Measurements from ENCODE around the gene ZNF385A. TPM values are rescaled to one million over a fixed set of nuclear protein-coding genes. Genes with fewer than 3 reads are reported as not detected.
A peak's percentile ranks its signal among the peaks of the same experiment; 100 is the strongest.

The ZNF385A gene
- total and polyA plus RNA-seq, 9 of the 15 experiments (the other 6 are each of a cell fraction or from before 2014, with no cell fraction given) = 1.0 to 111 (median 7.7) TPM

DNA sequence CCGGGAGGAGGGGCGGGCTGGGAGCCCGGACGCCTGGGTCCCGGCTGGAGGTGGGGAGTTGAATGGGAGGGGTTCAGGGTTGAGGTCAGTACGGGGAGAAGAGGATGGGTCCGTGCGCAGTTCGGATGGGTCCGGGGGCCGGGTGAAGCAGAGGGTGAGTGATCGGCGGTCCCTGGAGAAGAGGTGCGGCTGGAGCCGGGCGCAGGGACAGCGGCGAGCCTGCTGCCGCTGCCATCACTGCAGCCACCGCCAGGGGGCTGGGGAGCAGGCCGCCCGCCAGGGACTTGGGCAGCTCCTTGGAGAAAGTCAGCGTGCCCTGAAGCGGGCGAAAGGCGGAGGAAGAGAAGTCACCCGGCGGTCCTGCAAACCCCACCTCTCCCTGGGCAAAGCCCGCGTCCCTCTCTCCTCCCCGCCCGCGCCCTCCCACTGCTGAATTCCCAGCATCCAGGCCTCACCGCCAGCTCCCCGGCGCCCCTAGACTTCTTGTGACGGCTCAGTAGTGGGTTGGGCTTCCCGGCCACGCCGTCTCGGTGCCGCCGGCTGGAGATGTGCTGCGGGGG lies 14.3 kb downstream of the ZNF385A start (continued):
- TF ChIP-seq, protein P1, sequence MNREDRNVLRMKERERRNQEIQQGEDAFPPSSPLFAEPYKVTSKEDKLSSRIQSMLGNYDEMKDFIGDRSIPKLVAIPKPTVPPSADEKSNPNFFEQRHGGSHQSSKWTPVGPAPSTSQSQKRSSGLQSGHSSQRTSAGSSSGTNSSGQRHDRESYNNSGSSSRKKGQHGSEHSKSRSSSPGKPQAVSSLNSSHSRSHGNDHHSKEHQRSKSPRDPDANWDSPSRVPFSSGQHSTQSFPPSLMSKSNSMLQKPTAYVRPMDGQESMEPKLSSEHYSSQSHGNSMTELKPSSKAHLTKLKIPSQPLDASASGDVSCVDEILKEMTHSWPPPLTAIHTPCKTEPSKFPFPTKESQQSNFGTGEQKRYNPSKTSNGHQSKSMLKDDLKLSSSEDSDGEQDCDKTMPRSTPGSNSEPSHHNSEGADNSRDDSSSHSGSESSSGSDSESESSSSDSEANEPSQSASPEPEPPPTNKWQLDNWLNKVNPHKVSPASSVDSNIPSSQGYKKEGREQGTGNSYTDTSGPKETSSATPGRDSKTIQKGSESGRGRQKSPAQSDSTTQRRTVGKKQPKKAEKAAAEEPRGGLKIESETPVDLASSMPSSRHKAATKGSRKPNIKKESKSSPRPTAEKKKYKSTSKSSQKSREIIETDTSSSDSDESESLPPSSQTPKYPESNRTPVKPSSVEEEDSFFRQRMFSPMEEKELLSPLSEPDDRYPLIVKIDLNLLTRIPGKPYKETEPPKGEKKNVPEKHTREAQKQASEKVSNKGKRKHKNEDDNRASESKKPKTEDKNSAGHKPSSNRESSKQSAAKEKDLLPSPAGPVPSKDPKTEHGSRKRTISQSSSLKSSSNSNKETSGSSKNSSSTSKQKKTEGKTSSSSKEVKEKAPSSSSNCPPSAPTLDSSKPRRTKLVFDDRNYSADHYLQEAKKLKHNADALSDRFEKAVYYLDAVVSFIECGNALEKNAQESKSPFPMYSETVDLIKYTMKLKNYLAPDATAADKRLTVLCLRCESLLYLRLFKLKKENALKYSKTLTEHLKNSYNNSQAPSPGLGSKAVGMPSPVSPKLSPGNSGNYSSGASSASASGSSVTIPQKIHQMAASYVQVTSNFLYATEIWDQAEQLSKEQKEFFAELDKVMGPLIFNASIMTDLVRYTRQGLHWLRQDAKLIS (CRISPR knock-in tag; IDR thresholded peaks at IDR 0.05) = 0 out of 2 replicates have a peak, but pooled peaks have one; percentile 35
- TF ChIP-seq, protein P2, sequence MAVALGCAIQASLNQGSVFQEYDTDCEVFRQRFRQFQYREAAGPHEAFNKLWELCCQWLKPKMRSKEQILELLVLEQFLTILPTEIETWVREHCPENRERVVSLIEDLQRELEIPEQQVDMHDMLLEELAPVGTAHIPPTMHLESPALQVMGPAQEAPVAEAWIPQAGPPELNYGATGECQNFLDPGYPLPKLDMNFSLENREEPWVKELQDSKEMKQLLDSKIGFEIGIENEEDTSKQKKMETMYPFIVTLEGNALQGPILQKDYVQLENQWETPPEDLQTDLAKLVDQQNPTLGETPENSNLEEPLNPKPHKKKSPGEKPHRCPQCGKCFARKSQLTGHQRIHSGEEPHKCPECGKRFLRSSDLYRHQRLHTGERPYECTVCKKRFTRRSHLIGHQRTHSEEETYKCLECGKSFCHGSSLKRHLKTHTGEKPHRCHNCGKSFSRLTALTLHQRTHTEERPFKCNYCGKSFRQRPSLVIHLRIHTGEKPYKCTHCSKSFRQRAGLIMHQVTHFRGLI (CRISPR knock-in tag; IDR thresholded peaks at IDR 0.05) = no peak
- no peak for TF ChIP-seq POLR2B (IDR thresholded peaks at IDR 0.05; ENCODE audit: low read depth, partially characterized antibody)
- no peak for TF ChIP-seq ZFPM2 (CRISPR knock-in tag; IDR thresholded peaks at IDR 0.05)
- TF ChIP-seq TAL1 (IDR thresholded peaks at IDR 0.05) = no peak
- TF ChIP-seq, protein P3, sequence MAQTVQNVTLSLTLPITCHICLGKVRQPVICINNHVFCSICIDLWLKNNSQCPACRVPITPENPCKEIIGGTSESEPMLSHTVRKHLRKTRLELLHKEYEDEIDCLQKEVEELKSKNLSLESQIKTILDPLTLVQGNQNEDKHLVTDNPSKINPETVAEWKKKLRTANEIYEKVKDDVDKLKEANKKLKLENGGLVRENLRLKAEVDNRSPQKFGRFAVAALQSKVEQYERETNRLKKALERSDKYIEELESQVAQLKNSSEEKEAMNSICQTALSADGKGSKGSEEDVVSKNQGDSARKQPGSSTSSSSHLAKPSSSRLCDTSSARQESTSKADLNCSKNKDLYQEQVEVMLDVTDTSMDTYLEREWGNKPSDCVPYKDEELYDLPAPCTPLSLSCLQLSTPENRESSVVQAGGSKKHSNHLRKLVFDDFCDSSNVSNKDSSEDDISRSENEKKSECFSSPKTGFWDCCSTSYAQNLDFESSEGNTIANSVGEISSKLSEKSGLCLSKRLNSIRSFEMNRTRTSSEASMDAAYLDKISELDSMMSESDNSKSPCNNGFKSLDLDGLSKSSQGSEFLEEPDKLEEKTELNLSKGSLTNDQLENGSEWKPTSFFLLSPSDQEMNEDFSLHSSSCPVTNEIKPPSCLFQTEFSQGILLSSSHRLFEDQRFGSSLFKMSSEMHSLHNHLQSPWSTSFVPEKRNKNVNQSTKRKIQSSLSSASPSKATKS (CRISPR knock-in tag; IDR thresholded peaks at IDR 0.05) = no peak
- TF ChIP-seq SMC3 (conservative IDR thresholded peaks at IDR 0.05; ENCODE audit: insufficient read depth, low read depth, low read length) = peak; percentile 85
- TF ChIP-seq ELF4 (CRISPR knock-in tag; IDR thresholded peaks at IDR 0.05) = no peak
- TF ChIP-seq, protein P4, sequence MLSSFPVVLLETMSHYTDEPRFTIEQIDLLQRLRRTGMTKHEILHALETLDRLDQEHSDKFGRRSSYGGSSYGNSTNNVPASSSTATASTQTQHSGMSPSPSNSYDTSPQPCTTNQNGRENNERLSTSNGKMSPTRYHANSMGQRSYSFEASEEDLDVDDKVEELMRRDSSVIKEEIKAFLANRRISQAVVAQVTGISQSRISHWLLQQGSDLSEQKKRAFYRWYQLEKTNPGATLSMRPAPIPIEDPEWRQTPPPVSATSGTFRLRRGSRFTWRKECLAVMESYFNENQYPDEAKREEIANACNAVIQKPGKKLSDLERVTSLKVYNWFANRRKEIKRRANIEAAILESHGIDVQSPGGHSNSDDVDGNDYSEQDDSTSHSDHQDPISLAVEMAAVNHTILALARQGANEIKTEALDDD (IDR thresholded peaks at IDR 0.05) = no peak
- TF ChIP-seq GABPA (tag; conservative IDR thresholded peaks at IDR 0.05; ENCODE audit: low read depth) = no peak
- no peak for TF ChIP-seq ZNF239 (CRISPR knock-in tag; IDR thresholded peaks at IDR 0.05)
- peak; percentile 63 for TF ChIP-seq ZFX (CRISPR knock-in tag; IDR thresholded peaks at IDR 0.05)
- peak in 2 of 3 experiments; percentile 55 to 67 for TF ChIP-seq YY1 (IDR thresholded peaks at IDR 0.05; ENCODE audit: borderline replicate concordance in 1 of 3, control insufficient read depth in 1 of 3, extremely low read depth in 1 of 3, insufficient read depth in 3 of 3, insufficient read length in 1 of 3, insufficient replicate concordance in 2 of 3, low read depth in 1 of 3, low read length in 2 of 3)
- TF ChIP-seq MTA3 (IDR thresholded peaks at IDR 0.05; ENCODE audit: borderline replicate concordance) = peak; percentile 60; the same call in 1 of the 2 replicates
- TF ChIP-seq, protein P5, sequence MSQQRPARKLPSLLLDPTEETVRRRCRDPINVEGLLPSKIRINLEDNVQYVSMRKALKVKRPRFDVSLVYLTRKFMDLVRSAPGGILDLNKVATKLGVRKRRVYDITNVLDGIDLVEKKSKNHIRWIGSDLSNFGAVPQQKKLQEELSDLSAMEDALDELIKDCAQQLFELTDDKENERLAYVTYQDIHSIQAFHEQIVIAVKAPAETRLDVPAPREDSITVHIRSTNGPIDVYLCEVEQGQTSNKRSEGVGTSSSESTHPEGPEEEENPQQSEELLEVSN (IDR thresholded peaks at IDR 0.05; ENCODE audit: borderline replicate concordance in 1 of 2, extremely low read depth in 1 of 2, insufficient read depth in 1 of 2, insufficient read length in 1 of 2, low read depth in 1 of 2, low read length in 1 of 2, poor library complexity in 1 of 2, severe bottlenecking in 1 of 2) = peak; percentile 34 to 66
- no peak for TF ChIP-seq KDM5B (IDR thresholded peaks at IDR 0.05; ENCODE audit: insufficient replicate concordance, low read depth, low read length)
